Activated CD8-positive, alpha-beta memory T cell treated with anti-CD3 and anti-CD28 coated beads, Interleukin-2, amount 10 ng/mL, durations not matched to agents 7 days and 5 days (primary cell): ENCODE measurements around the gene DAG1. TPM values are rescaled to one million over a fixed set of nuclear protein-coding genes. Genes with fewer than 3 reads are reported as not detected.
"Not testable (repeated sequence)": the region's sequence is repeated elsewhere in the genome, so short reads cannot be mapped to it uniquely, and the experiment has no call there.

ENCODE experiments used
- ATAC-seq: fragments of 150-1000 bp; cut with Tn5 transposase; one replicate; pipeline ENCODE4 v1.10.0; 2021; ENCODE audit warnings: moderate library complexity
- CTCF ChIA-PET: fragments of 350-600 bp; sonication (Branson Sonifier 250); formaldehyde crosslinking; loops from one replicate; lab custom pipeline; 2021; ENCODE audit warnings: antibody characterized with exemption; lab: Charles Lee
- DNase-seq: peaks from one replicate; pipeline ENCODE4 v3.0.0-alpha.2; 2020
- H3K27ac Mint-ChIP-seq: one replicate; pipeline ENCODE4 v1.8.0; 2021; ENCODE audit warnings: mild to moderate bottlenecking, mixed read lengths
- H3K27me3 Mint-ChIP-seq: one replicate; pipeline ENCODE4 v1.8.0; 2021; ENCODE audit warnings: mixed read lengths
- H3K36me3 Mint-ChIP-seq: one replicate; pipeline ENCODE4 v1.8.0; 2021; ENCODE audit warnings: mild to moderate bottlenecking, mixed read lengths
- H3K4me1 Mint-ChIP-seq: one replicate; pipeline ENCODE4 v1.8.0; 2021; ENCODE audit warnings: mixed read lengths
- H3K4me3 Mint-ChIP-seq: one replicate; pipeline ENCODE4 v1.8.0; 2021; ENCODE audit warnings: mild to moderate bottlenecking, moderate library complexity, mixed read lengths
- H3K9me3 Mint-ChIP-seq: one replicate; pipeline ENCODE4 v1.8.0; 2022; ENCODE audit warnings: low read depth, mixed read lengths
- total RNA-seq, 2 experiments: library from RNA; stranded (reverse); gene quantifications; one replicate each; pipeline ENCODE4 v1.2.3, GENCODE V29; 2021

The DAG1 gene
- total RNA-seq, 2 experiments from 2014 or later = 17.6 to 17.9 TPM

- Mint-ChIP-seq H3K36me3 (peaks cover 10% of the 10 kb centered on the region), H3K27ac (no peak overlapping the region), H3K4me3 (no peak overlapping the region), H3K27me3 (no peaks in the 10 kb centered on the region), H3K4me1 (no peaks in the 10 kb centered on the region), H3K9me3 (no peaks in the 10 kb centered on the region)
- CTCF ChIA-PET = interaction anchor here (0.6 kb wide), 1 partner anchor 139 kb away, joined by 3 read pairs; no protein-coding TSS in a partner anchor
- DNase-seq (no peak), ATAC-seq (no peak)
These were observed 14.4 kb downstream of the DAG1 start for GRCh38 chr3:49484471-49484870.

- Mint-ChIP-seq H3K4me3 (no peak overlapping the region), H3K9me3 (no peaks in the 10 kb centered on the region), H3K27me3 (no peaks in the 10 kb centered on the region), H3K27ac (no peak overlapping the region), H3K4me1 (peaks cover 3% of the 10 kb centered on the region), H3K36me3 (peaks cover 5% of the 10 kb centered on the region)
- DNase-seq (no peak), ATAC-seq (no peak)
- CTCF ChIA-PET = interaction anchor here (0.6 to 1.5 kb wide), 3 partner anchors 10 to 102 kb away, joined by 3 to 5 read pairs (median 3); no protein-coding TSS in a partner anchor
These were observed 19.2 kb downstream of the DAG1 start for GRCh38 chr3:49489247-49489646.

GRCh38 chr3:49492969-49493368, 22.9 kb downstream of the DAG1 start:
- Mint-ChIP-seq H3K27me3 (no peaks in the 10 kb centered on the region), H3K4me1 (peaks cover 7% of the 10 kb centered on the region), H3K9me3 (no peaks in the 10 kb centered on the region), H3K36me3 (peaks cover 5% of the 10 kb centered on the region), H3K27ac (no peak overlapping the region), H3K4me3 (no peak overlapping the region)
- CTCF ChIA-PET = no interaction called here
- ATAC-seq = no peak
- no peak for DNase-seq

- Mint-ChIP-seq H3K9me3 (no peaks in the 10 kb centered on the region), H3K27ac (no peak overlapping the region), H3K36me3 (peaks cover 2% of the 10 kb centered on the region), H3K4me1 (peaks cover 7% of the 10 kb centered on the region), H3K27me3 (no peaks in the 10 kb centered on the region), H3K4me3 (no peak overlapping the region)
- DNase-seq (no peak), ATAC-seq (no peak)
- CTCF ChIA-PET = no interaction called here
These were observed 23.8 kb downstream of the DAG1 start for GRCh38 chr3:49493901-49494300.

GRCh38 chr3:49495023-49495422, 25.0 kb downstream of the DAG1 start:
- Mint-ChIP-seq H3K4me1 (peaks cover 12% of the 10 kb centered on the region), H3K27me3 (no peaks in the 10 kb centered on the region), H3K36me3 (no peaks in the 10 kb centered on the region), H3K4me3 (no peak overlapping the region), H3K9me3 (no peaks in the 10 kb centered on the region), H3K27ac (no peak overlapping the region)
- ATAC-seq = no peak
- CTCF ChIA-PET = no interaction called here
- DNase-seq = no peak

GRCh38 chr3:49496845-49497244, 26.8 kb downstream of the DAG1 start:
- H3K27me3 Mint-ChIP-seq, H3K27ac Mint-ChIP-seq, H3K4me3 Mint-ChIP-seq, H3K9me3 Mint-ChIP-seq, H3K36me3 Mint-ChIP-seq, CTCF ChIA-PET, DNase-seq, ATAC-seq: not testable (repeated sequence)
- peaks cover 22% of the 10 kb centered on the region for H3K4me1 Mint-ChIP-seq

GRCh38 chr3:49497606-49498005, 27.5 kb downstream of the DAG1 start:
- no peaks in the 10 kb centered on the region for H3K9me3 Mint-ChIP-seq
- ATAC-seq (no peak), DNase-seq (no peak)
- no peak overlapping the region for H3K27ac Mint-ChIP-seq
- CTCF ChIA-PET = interaction anchor here (1.1 to 1.4 kb wide), 2 partner anchors 26 to 299 kb away, joined by 3 read pairs; no protein-coding TSS in a partner anchor
- H3K4me3 Mint-ChIP-seq = no peak overlapping the region
- no peaks in the 10 kb centered on the region for H3K27me3 Mint-ChIP-seq
- peaks cover 5% of the 10 kb centered on the region for H3K36me3 Mint-ChIP-seq
- H3K4me1 Mint-ChIP-seq = peaks cover 22% of the 10 kb centered on the region

GRCh38 chr3:49498239-49498638, 28.2 kb downstream of the DAG1 start:
- Mint-ChIP-seq H3K27me3 (no peaks in the 10 kb centered on the region), H3K4me1 (peaks cover 22% of the 10 kb centered on the region), H3K27ac (no peak overlapping the region), H3K36me3 (peaks cover 5% of the 10 kb centered on the region), H3K9me3 (no peaks in the 10 kb centered on the region), H3K4me3 (no peak overlapping the region)
- CTCF ChIA-PET = interaction anchor here (1.1 to 1.4 kb wide), 4 partner anchors 25 to 340 kb away, joined by 3 to 5 read pairs (median 3); no protein-coding TSS in a partner anchor
- DNase-seq (no peak), ATAC-seq (no peak)

- Mint-ChIP-seq H3K27me3 (no peaks in the 10 kb centered on the region), H3K4me1 (peaks cover 22% of the 10 kb centered on the region), H3K4me3 (no peak overlapping the region), H3K9me3 (no peaks in the 10 kb centered on the region), H3K36me3 (peaks cover 5% of the 10 kb centered on the region), H3K27ac (no peak overlapping the region)
- DNase-seq (no peak), ATAC-seq (no peak)
- CTCF ChIA-PET = interaction anchor here (1.1 to 1.4 kb wide), 4 partner anchors 25 to 340 kb away, joined by 3 to 5 read pairs (median 3); no protein-coding TSS in a partner anchor
These were observed 28.6 kb downstream of the DAG1 start for GRCh38 chr3:49498648-49499047.

GRCh38 chr3:49500205-49500731, 30.2 kb downstream of the DAG1 start:
- H3K9me3 Mint-ChIP-seq = no peaks in the 10 kb centered on the region
- peak; percentile 39 for ATAC-seq
- CTCF ChIA-PET = interaction anchor here (2.3 kb wide), 1 partner anchor 39 kb away, joined by 7 read pairs; no protein-coding TSS in a partner anchor
- H3K4me1 Mint-ChIP-seq = peaks cover 17% of the 10 kb centered on the region
- no peak overlapping the region for H3K4me3 Mint-ChIP-seq
- peaks cover 5% of the 10 kb centered on the region for H3K36me3 Mint-ChIP-seq
- no peak for DNase-seq
- H3K27ac Mint-ChIP-seq = no peak overlapping the region
- H3K27me3 Mint-ChIP-seq = no peaks in the 10 kb centered on the region

- CTCF ChIA-PET = interaction anchor here (1.5 to 2.3 kb wide), 2 partner anchors 12 to 39 kb away, joined by 4 to 7 read pairs; no protein-coding TSS in a partner anchor
- Mint-ChIP-seq H3K27ac (peak overlapping the region; percentile 3), H3K36me3 (peaks cover 5% of the 10 kb centered on the region), H3K9me3 (no peaks in the 10 kb centered on the region), H3K4me1 (peaks cover 15% of the 10 kb centered on the region), H3K27me3 (no peaks in the 10 kb centered on the region), H3K4me3 (no peak overlapping the region)
- peak; percentile 44 for DNase-seq
- ATAC-seq = peak; percentile 42
These were observed 30.9 kb downstream of the DAG1 start for GRCh38 chr3:49500732-49501609.

GRCh38 chr3:49501842-49502241, 31.8 kb downstream of the DAG1 start:
- H3K4me3 Mint-ChIP-seq = no peak overlapping the region
- peaks cover 5% of the 10 kb centered on the region for H3K36me3 Mint-ChIP-seq
- H3K27ac Mint-ChIP-seq = no peak overlapping the region
- H3K27me3 Mint-ChIP-seq = no peaks in the 10 kb centered on the region
- no peaks in the 10 kb centered on the region for H3K9me3 Mint-ChIP-seq
- H3K4me1 Mint-ChIP-seq = peaks cover 15% of the 10 kb centered on the region
- ATAC-seq (no peak), DNase-seq (no peak)
- CTCF ChIA-PET = interaction anchor here (1.5 to 2.3 kb wide), 2 partner anchors 11 to 38 kb away, joined by 4 to 7 read pairs; no protein-coding TSS in a partner anchor

- H3K27me3 Mint-ChIP-seq = no peaks in the 10 kb centered on the region
- DNase-seq (no peak), ATAC-seq (no peak)
- H3K36me3 Mint-ChIP-seq = peaks cover 12% of the 10 kb centered on the region
- CTCF ChIA-PET = no interaction called here
- no peak overlapping the region for H3K4me3 Mint-ChIP-seq
- H3K27ac Mint-ChIP-seq = no peak overlapping the region
- H3K4me1 Mint-ChIP-seq = no peaks in the 10 kb centered on the region
- no peaks in the 10 kb centered on the region for H3K9me3 Mint-ChIP-seq
These were observed 36.8 kb downstream of the DAG1 start for GRCh38 chr3:49506906-49507305.
